Right lobe of liver (tissue), 6 donors: Measurements from ENCODE around the gene FAM53A. TPM values are rescaled to one million over a fixed set of nuclear protein-coding genes. Genes with fewer than 3 reads are reported as not detected.

Source experiments
- ATAC-seq, 4 donors: fragments of 200-7000 bp; cut with Tn5 transposase; one replicate each; pipeline ENCODE4 v1.9.1; 2020; ENCODE audit warnings: mild to moderate bottlenecking in 4 of 4, moderate library complexity in 4 of 4
- DNase-seq, 3 donors: peaks; one replicate each; pipeline ENCODE4 v3.0.0-alpha.2; 2020
- H3K27ac ChIP-seq, 3 donors: fragments of 200-600 bp; one replicate each; pipeline ENCODE4 v1.8.0; 2022
- H3K27me3 ChIP-seq, 2 donors: fragments of 200-600 bp; one replicate each; pipeline ENCODE4 v1.8.0; 2022
- H3K36me3 ChIP-seq, 4 donors: fragments of 200-600 bp; sonication (generic) in 1 of 4; one replicate each; pipeline versions ENCODE4 v1.5.1 to v1.8.0; 2017 to 2022; ENCODE audit warnings: control low read depth in 1 of 4
- H3K4me1 ChIP-seq, 4 donors: fragments of 200-600 bp; sonication (generic) in 1 of 4; one replicate each; pipeline versions ENCODE4 v1.5.1 to v1.8.0; 2017 to 2022; ENCODE audit warnings: control low read depth in 1 of 4
- H3K4me3 ChIP-seq, 3 donors: fragments of 200-600 bp; one replicate each; pipeline ENCODE4 v1.8.0; 2022
- H3K9me3 ChIP-seq, 4 donors: fragments of 200-600 bp; sonication (generic) in 1 of 4; one replicate each; pipeline versions ENCODE4 v1.5.1 to v1.8.0; 2017 to 2022; ENCODE audit warnings: control low read depth in 1 of 4
- CTCF ChIP-seq, 4 donors: fragments of 200-600 bp in 3 of 4; fragments of 450-650 bp in 1 of 4; IDR thresholded peaks; one replicate each; pipeline versions ENCODE4 v1.5.1 to v1.8.0; 2016 to 2022; ENCODE audit warnings: antibody characterized with exemption in 4 of 4, mild to moderate bottlenecking in 2 of 4
- POLR2A ChIP-seq: fragments of 450-650 bp; IDR thresholded peaks from one replicate; pipeline ENCODE4 v1.6.1; 2017; ENCODE audit warnings: antibody characterized with exemption, mild to moderate bottlenecking
- WGBS: methylation state at CpG from one replicate; pipeline ENCODE4 v1.1.6; 2018; ENCODE audit warnings: low coverage, low lambda C conversion rate; ENCODE audit not compliant: insufficient coverage; ENCODE audit errors: missing lambda C conversion rate; 5-methylcytosine and 5-hydroxymethylcytosine counted together
- intact Hi-C, 2 donors: fragments of 100-400 bp; cut with DNase I; formaldehyde crosslinking; loops; one replicate each; pipeline versions ENCODE4 v1.11.2 to v1.14.1; 2022
- total RNA-seq, 6 experiments: library from RNA; depleted of rRNA in 2 of 6; stranded (reverse); fragments of >200 nt in 2 of 6; fragmentation: NEBNext Ultra II Directional in 3 of 6; extraction: Animal tissue kit (Norgen Biotek cat#: 25700) in 3 of 6; gene quantifications; one replicate each; pipeline versions ENCODE4 v1.1.0 to v1.2.4, GENCODE V29; 2016 to 2023
- donor health status: DM: no; HTN: yes; CAD: no.
- donor health status: DM: no; HTN: no; CAD: no.
- donor health status: DM: no; HTN: no; CAD: no.
- donor health status: DM: no; HTN: yes; CAD: no.
- donor health status: DM: no; HTN: yes; CAD: no.

Gene FAM53A
- total RNA-seq, 6 experiments from 2014 or later = 0.56 to 3.5 (median 0.74) TPM

DNA sequence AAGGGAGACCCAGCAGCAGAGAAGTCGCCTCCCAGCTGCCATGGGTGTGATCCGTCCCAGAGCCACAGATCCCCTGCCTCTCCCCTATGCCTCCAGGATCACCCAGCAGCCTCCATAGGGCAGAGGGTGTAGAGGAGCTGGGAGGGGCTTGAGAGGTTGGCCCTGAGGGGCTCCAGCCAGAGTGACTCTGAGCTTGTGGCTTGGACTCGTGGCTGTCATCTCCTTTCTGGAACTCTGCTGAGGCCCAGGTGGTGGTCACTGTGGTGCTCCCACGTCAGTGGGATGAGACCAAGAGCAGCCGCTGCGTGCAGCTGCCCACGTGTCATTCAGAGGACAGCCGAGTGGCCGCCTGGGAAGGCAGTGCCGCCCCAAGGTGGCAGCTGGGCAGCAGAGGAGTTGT is 41.4 kb upstream of the FAM53A start:
- Histone ChIP-seq H3K4me3 (no peak overlapping the region), H3K27me3 (no peaks in the 10 kb centered on the region), H3K4me1 (peaks cover 0 to 14% (median 0%) of the 10 kb centered on the region in 4 donors), H3K36me3 (peaks cover 0 to 3% (median 0%) of the 10 kb centered on the region in 4 donors), H3K27ac (no peak overlapping the region), H3K9me3 (no peaks in the 10 kb centered on the region)
- WGBS = no CpG with 5 or more reads among the region's 10 CpGs
- TF ChIP-seq POLR2A (no peak), CTCF (IDR thresholded peaks at IDR 0.05) (no peak)
- peak in 2 of 3 donors; percentile 17 to 43 for DNase-seq
- ATAC-seq = no peak
- intact Hi-C loops = loop anchor here in 1 of 2 donors (5.0 kb wide), 1 partner anchor 33 kb away; no protein-coding TSS in a partner anchor

- ATAC-seq (no peak), DNase-seq (peak in 1 of 3 donors; percentile 19)
- intact Hi-C loops = no loop called here
- WGBS = 53% methylated on average over 4 of the region's 12 CpGs
- H3K4me3 ChIP-seq = peak overlapping the region in 2 of 3 donors; percentile 3 to 4
- no peaks in the 10 kb centered on the region for H3K27me3 ChIP-seq
- H3K4me1 ChIP-seq = peaks cover 0 to 31% (median 10%) of the 10 kb centered on the region in 4 donors
- peak overlapping the region; percentile 0 to 62 (median 43) for H3K27ac ChIP-seq
- TF ChIP-seq CTCF (IDR thresholded peaks at IDR 0.05) (no peak), POLR2A (peak; percentile 27)
- H3K9me3 ChIP-seq = no peaks in the 10 kb centered on the region
- peaks cover 0 to 3% (median 0%) of the 10 kb centered on the region in 4 donors for H3K36me3 ChIP-seq
Observed at GRCh38 chr4:1723131-1723801, 39.2 kb upstream of the FAM53A start.

- H3K27ac ChIP-seq = peak overlapping the region; percentile 0 to 62 (median 43)
- no peaks in the 10 kb centered on the region for H3K27me3 ChIP-seq
- peak overlapping the region in 1 of 3 donors; percentile 50 for H3K4me3 ChIP-seq
- TF ChIP-seq POLR2A (no peak), CTCF (IDR thresholded peaks at IDR 0.05) (no peak)
- 43% methylated on average over 12 of the region's 18 CpGs for WGBS
- intact Hi-C loops = no loop called here
- peaks cover 0 to 3% (median 1%) of the 10 kb centered on the region in 4 donors for H3K36me3 ChIP-seq
- no peaks in the 10 kb centered on the region for H3K9me3 ChIP-seq
- H3K4me1 ChIP-seq = peaks cover 0 to 37% (median 12%) of the 10 kb centered on the region in 4 donors
- DNase-seq (peak in 1 of 3 donors; percentile 29), ATAC-seq (no peak)
Observed at GRCh38 chr4:1722551-1723118, 38.5 kb upstream of the FAM53A start.

GRCh38 chr4:1721666-1722550 is 37.8 kb upstream of the FAM53A start:
- TF ChIP-seq CTCF (IDR thresholded peaks at IDR 0.05) (no peak), POLR2A (no peak)
- Histone ChIP-seq H3K4me1 (peaks cover 0 to 43% (median 15%) of the 10 kb centered on the region in 4 donors), H3K36me3 (peaks cover 0 to 3% (median 1%) of the 10 kb centered on the region in 4 donors), H3K4me3 (peak overlapping the region; percentile 50 to 79 (median 55)), H3K9me3 (no peaks in the 10 kb centered on the region), H3K27me3 (no peaks in the 10 kb centered on the region), H3K27ac (peak overlapping the region; percentile 0 to 94 (median 22))
- 5% methylated on average over 12 of the region's 61 CpGs for WGBS
- DNase-seq (peak in 1 of 3 donors; percentile 60), ATAC-seq (no peak)
- intact Hi-C loops = no loop called here
